Left forelimb (tissue), 1 donor: Measurements from ENCODE around the gene ANKS3.
"Not testable (repeated sequence)": the region's sequence is repeated elsewhere in the genome, so short reads cannot be mapped to it uniquely, and the experiment has no call there.

Source experiments
- DNase-seq: peaks from one replicate; pipeline ENCODE4 v3.0.0-alpha.2; 2018; ENCODE audit warnings: low spot score

The ANKS3 gene

GRCh38 chr16:4753227-4753626 is 19.2 kb upstream of the ANKS3 start:
- DNase-seq, result no peak

- DNase-seq, result no peak
Measured at GRCh38 chr16:4752351-4753100, 18.5 kb upstream of the ANKS3 start.

GRCh38 chr16:4750896-4751295 is 16.8 kb upstream of the ANKS3 start:
- DNase-seq, result no peak

- no peak for DNase-seq
Measured at GRCh38 chr16:4749700-4750257, 15.7 kb upstream of the ANKS3 start.

GRCh38 chr16:4748682-4749411 is 14.8 kb upstream of the ANKS3 start:
- DNase-seq, result no peak

- no peak for DNase-seq
Measured at GRCh38 chr16:4747906-4748681, 14.0 kb upstream of the ANKS3 start.

GRCh38 chr16:4746991-4747574 is 13.0 kb upstream of the ANKS3 start:
- no peak for DNase-seq

GRCh38 chr16:4746215-4746614 is 12.1 kb upstream of the ANKS3 start:
- DNase-seq, result no peak

GRCh38 chr16:4745274-4745569 is 11.2 kb upstream of the ANKS3 start:
- no peak for DNase-seq

GRCh38 chr16:4744555-4745273 is 10.6 kb upstream of the ANKS3 start:
- no peak for DNase-seq

- no peak for DNase-seq
Measured at GRCh38 chr16:4743226-4743878, 9.3 kb upstream of the ANKS3 start.

GRCh38 chr16:4738370-4738769 is 4.3 kb upstream of the ANKS3 start:
- DNase-seq, result not testable (repeated sequence)

GRCh38 chr16:4737545-4737944 is 3.5 kb upstream of the ANKS3 start:
- DNase-seq, result no peak

- no peak for DNase-seq
Measured at GRCh38 chr16:4736546-4736945, 2.5 kb upstream of the ANKS3 start.

- DNase-seq, result peak; percentile 93
Measured at GRCh38 chr16:4734730-4735535, 862 bp upstream of the ANKS3 start.

GRCh38 chr16:4733747-4734062 is 366 bp downstream of the ANKS3 start:
- no peak for DNase-seq

- DNase-seq, result no peak
Measured at GRCh38 chr16:4733211-4733742, 794 bp downstream of the ANKS3 start.

- no peak for DNase-seq
Measured at GRCh38 chr16:4729876-4730275, 4.2 kb downstream of the ANKS3 start.

- no peak for DNase-seq
Measured at GRCh38 chr16:4728676-4729075, 5.4 kb downstream of the ANKS3 start.

- DNase-seq, result no peak
Measured at GRCh38 chr16:4726616-4727015, 7.5 kb downstream of the ANKS3 start.
